GM12878 (cell line): Measurements from ENCODE around the gene DIS3L2. TPM values are rescaled to one million over a fixed set of nuclear protein-coding genes. Genes with fewer than 3 reads are reported as not detected.

Source experiments
- ATAC-seq: fragments of 200-7000 bp; cut with Tn5 transposase; 3 replicates; pipeline ENCODE4 v1.9.1; 2020; ENCODE audit warnings: mild to moderate bottlenecking, moderate library complexity
- BruUV-seq: library from RNA; stranded (reverse); fragments of 400-500 nt; replicated peaks from 2 replicates; lab custom pipeline; 2021; lab: Mats Ljungman, UMichigan
- CTCF ChIA-PET: fragments of 300-600 bp; sonication (Branson Sonifier 250); formaldehyde crosslinking; extraction: SDS; loops from one replicate; lab custom pipeline; 2021; ENCODE audit warnings: inconsistent platforms; lab: Yijun Ruan, JAX
- POLR2A ChIA-PET: fragments of 350-600 bp; formaldehyde crosslinking; extraction: SDS; loops from one replicate; lab custom pipeline; 2021; ENCODE audit warnings: inconsistent platforms; lab: Charles Lee
- RAD21 ChIA-PET: fragments of 300-600 bp; sonication (Branson Sonifier 250); formaldehyde crosslinking; loops from one replicate; lab custom pipeline; 2023; ENCODE audit warnings: antibody characterized with exemption; ENCODE audit not compliant: unreplicated experiment; lab: Charles Lee
- SMC1A ChIA-PET: fragments of 300-600 bp; sonication (Branson Sonifier 250); formaldehyde crosslinking; loops from one replicate; lab custom pipeline; 2023; ENCODE audit not compliant: unreplicated experiment, uncharacterized antibody; lab: Charles Lee
- DNase-seq: peaks from one replicate; pipeline ENCODE4 v3.0.0-alpha.2; 2011; ENCODE audit warnings: low read depth, low spot score
- FAIRE-seq: peaks from 3 replicates; lab custom pipeline; 2011; peaks lifted over from hg19 to GRCh38; lab: Jason Lieb, UNC
- H2AFZ ChIP-seq: 2 replicates; pipeline ENCODE4 v1.6.0; 2011; ENCODE audit warnings: low read depth, low read length, control low read depth; ENCODE audit not compliant: control insufficient read depth
- H3K27ac ChIP-seq: 2 replicates; pipeline ENCODE4 v1.5.1; 2011; ENCODE audit warnings: control low read depth; ENCODE audit not compliant: control insufficient read depth, insufficient read depth
- H3K27me3 ChIP-seq, 2 experiments: replicated peaks in 1 of 2; 2 replicates each; pipeline versions ENCODE4 v1.6.0 to v1.6.1; 2011; ENCODE audit warnings: low read length in 1 of 2; ENCODE audit not compliant: control insufficient read depth in 2 of 2, insufficient read depth in 2 of 2
- H3K36me3 ChIP-seq, 2 experiments: 2 replicates each; pipeline ENCODE4 v1.5.1; 2011; ENCODE audit warnings: low read length in 1 of 2; ENCODE audit not compliant: control insufficient read depth in 2 of 2, insufficient read depth in 2 of 2
- H3K4me1 ChIP-seq: 2 replicates; pipeline ENCODE4 v1.6.1; 2011; ENCODE audit warnings: mild to moderate bottlenecking, low read length, moderate library complexity, mixed read lengths; ENCODE audit not compliant: control insufficient read depth, insufficient read depth
- H3K4me2 ChIP-seq: 2 replicates; pipeline ENCODE4 v1.6.0; 2011; ENCODE audit warnings: control low read depth; ENCODE audit not compliant: control insufficient read depth, insufficient read depth
- H3K4me3 ChIP-seq: fragments of 200-600 bp; sonication (generic); 2 replicates; pipeline ENCODE4 v1.5.1; 2016
- H3K79me2 ChIP-seq: 2 replicates; pipeline ENCODE4 v1.6.0; 2011; ENCODE audit warnings: low read length; ENCODE audit not compliant: control insufficient read depth, insufficient read depth
- H3K9ac ChIP-seq: 2 replicates; pipeline ENCODE4 v1.8.0; 2011; ENCODE audit warnings: low read length, control low read depth, mixed read lengths; ENCODE audit not compliant: control insufficient read depth, insufficient read depth
- H3K9me3 ChIP-seq: replicated peaks from 3 replicates; pipeline ENCODE4 v1.5.1; 2011; ENCODE audit warnings: mild to moderate bottlenecking, low read length; ENCODE audit not compliant: control insufficient read depth, insufficient read depth
- H4K20me1 ChIP-seq: 2 replicates; pipeline ENCODE4 v1.6.0; 2011; ENCODE audit not compliant: control insufficient read depth, insufficient read depth
- CHD1 ChIP-seq: IDR thresholded peaks from 2 replicates; pipeline ENCODE4 v1.6.1; 2012; ENCODE audit warnings: low read depth, low read length, improper control_type of control experiment
- CREM ChIP-seq: IDR thresholded peaks from 2 replicates; pipeline ENCODE4 v1.6.1; 2014; ENCODE audit warnings: antibody characterized with exemption, low read depth
- FOS ChIP-seq: IDR thresholded peaks from 3 replicates; pipeline ENCODE4 v1.6.1; 2011; ENCODE audit warnings: borderline replicate concordance; ENCODE audit not compliant: insufficient read length; ENCODE audit errors: extremely low read depth
- MLLT1 ChIP-seq: fragments of 450-650 bp; IDR thresholded peaks from 2 replicates; pipeline ENCODE4 v1.6.1; 2016; ENCODE audit warnings: mild to moderate bottlenecking
- TCF12 ChIP-seq: IDR thresholded peaks from 2 replicates; pipeline ENCODE4 v1.6.1; 2011; ENCODE audit warnings: low read depth, mild to moderate bottlenecking, low read length
- WGBS: methylation state at CpG from one replicate; pipeline ENCODE4 v1.1.6; 2016; ENCODE audit warnings: low lambda C conversion rate; ENCODE audit not compliant: insufficient replicate concordance, insufficient coverage; ENCODE audit errors: missing lambda C conversion rate; 5-methylcytosine and 5-hydroxymethylcytosine counted together
- in situ Hi-C: fragments of 300-500 bp; cut with MboI; formaldehyde crosslinking; loops from 9 replicates; pipeline ENCODE4 v1.14.3; 2018; ENCODE audit warnings: mixed read lengths
- intact Hi-C: fragments of 100-400 bp; cut with micrococcal nuclease; formaldehyde crosslinking; loops from one replicate; pipeline ENCODE4 v1.14.2; 2022; ENCODE audit not compliant: unreplicated experiment
- polyA plus RNA-seq, 11 experiments: library from polyadenylated mRNA; depleted of rRNA in 4 of 11; unstranded in 6 of 11; stranded (reverse) in 5 of 11; fragments of >200 nt; fragmentation: Nextera tagmentation in 4 of 11; fragmentation: Illumina TruSeq in 1 of 11; extraction: Ambion mirVana in 4 of 11; extraction: Trizol in 1 of 11; gene quantifications; 1 replicate in 1 of 11; 2 replicates in 10 of 11; pipeline versions ENCODE4 v1.2.1 to v1.2.3, GENCODE V29; 2011 to 2016; ENCODE audit warnings: inconsistent platforms in 2 of 11, missing spikeins in 2 of 11, low read depth in 1 of 11
- total RNA-seq, 4 experiments: library from RNA; depleted of rRNA in 3 of 4; stranded (reverse); fragments of >200 nt in 3 of 4; fragmentation: Illumina TruSeq in 1 of 4; extraction: Trizol in 1 of 4; gene quantifications; 2 replicates each; pipeline versions ENCODE4 v1.2.1 to v1.2.3, GENCODE V29; 2013 to 2021

Gene DIS3L2
- total and polyA plus RNA-seq, 10 of the 15 experiments (the other 5 are each of a cell fraction or from before 2014, with no cell fraction given) = 3.5 to 27.1 (median 16.0) TPM

DNA sequence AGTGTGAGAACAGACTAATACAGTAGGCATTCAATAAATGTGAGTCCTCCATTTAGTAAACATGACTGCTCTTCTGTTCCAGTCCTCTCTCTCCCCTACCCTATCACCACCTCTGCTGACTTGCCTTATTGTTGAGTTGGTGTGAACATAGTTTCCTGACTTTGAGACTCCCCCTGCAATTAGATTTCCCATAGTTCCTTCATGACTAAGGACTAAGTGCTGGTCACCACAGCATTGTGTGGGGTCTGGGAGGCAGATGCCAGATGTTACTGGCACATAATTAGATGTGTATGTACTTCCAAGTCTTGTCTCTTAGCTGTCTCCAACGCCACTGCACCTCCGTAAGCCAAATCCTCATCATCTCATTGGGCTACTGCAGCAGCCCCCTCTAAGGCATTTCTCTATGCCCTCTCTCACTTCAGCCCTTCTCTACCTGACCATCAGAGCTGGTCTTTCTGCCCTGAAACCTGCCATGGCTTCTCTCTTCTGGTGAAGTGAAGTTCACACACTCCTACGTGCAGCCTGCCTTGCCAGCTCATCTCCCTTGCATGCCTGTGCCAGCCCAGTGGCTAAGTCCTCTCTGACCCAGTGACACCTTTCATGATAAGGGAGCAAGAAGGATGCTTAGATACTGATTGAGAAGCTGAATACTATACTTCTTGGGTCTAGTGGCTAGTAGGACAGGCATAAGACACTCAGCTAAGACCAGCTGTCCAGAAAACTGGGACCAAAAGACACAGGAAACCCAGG, 335.4 kb downstream of the DIS3L2 start:
- BruUV-seq = no TSS peak
- POLR2A ChIA-PET = no interaction called here
- FAIRE-seq (no peak), DNase-seq (no peak), ATAC-seq (no peak)
- RAD21 ChIA-PET = no interaction called here
- H4K20me1 ChIP-seq = no peaks in the 10 kb centered on the region
- SMC1A ChIA-PET = no interaction called here
- in situ Hi-C loops = no loop called here
- no peak overlapping the region for H3K4me2 ChIP-seq
- no peaks in the 10 kb centered on the region for H3K27me3 ChIP-seq
- CTCF ChIA-PET = interaction anchor here (0.9 to 1.4 kb wide), 2 partner anchors 10 to 144 kb away, joined by 3 to 4 read pairs; no protein-coding TSS in a partner anchor
- no peak for TF ChIP-seq CHD1
- no peak for TF ChIP-seq TCF12
- TF ChIP-seq MLLT1 = no peak
- no peak for TF ChIP-seq CREM
- no peak for TF ChIP-seq FOS
- intact Hi-C loops = loop anchor here (10.0 kb wide), 1 partner anchor 372 kb away; the partner anchor contains the start of gene NPPC
- no peak overlapping the region for H3K4me3 ChIP-seq
- no peaks in the 10 kb centered on the region for H3K9me3 ChIP-seq
- no peaks in the 10 kb centered on the region for H3K79me2 ChIP-seq
- no peaks in the 10 kb centered on the region; a peak in 3 of 4 replicates for H3K36me3 ChIP-seq
- 98% methylated on average over 3 of the region's 3 CpGs for WGBS
- no peak overlapping the region for H2AFZ ChIP-seq
- no peak overlapping the region for H3K9ac ChIP-seq
- no peak overlapping the region for H3K27ac ChIP-seq
- H3K4me1 ChIP-seq = no peaks in the 10 kb centered on the region
